Measurements from ENCODE around the gene ABLIM1. TPM values are rescaled to one million over a fixed set of nuclear protein-coding genes. Genes with fewer than 3 reads are reported as not detected.

The ABLIM1 gene
- total and polyA plus RNA-seq, 4 donors: 20.0 to 135 (median 59.9) TPM

DNA sequence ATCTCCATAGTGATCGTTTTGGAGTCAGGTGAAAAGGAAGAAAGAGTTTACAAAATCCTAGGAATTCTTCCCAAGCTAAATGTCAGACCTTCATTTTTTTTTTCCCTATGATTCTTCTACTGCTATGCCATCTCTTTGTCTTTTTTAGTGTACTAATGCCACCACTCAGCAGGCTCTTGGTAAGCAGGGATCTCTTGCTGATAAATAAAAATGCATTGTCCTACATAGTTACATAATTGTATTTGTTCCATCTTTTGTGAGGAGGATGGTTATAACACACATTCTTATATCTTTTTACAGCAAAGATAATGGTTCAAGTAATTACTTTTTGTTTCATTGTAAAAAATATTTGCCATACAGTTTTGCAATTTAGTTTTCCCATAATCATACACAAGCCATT lies 217.0 kb downstream of the ABLIM1 start:
- Histone ChIP-seq H3K9me3 (ENCODE audit: control insufficient read depth in 4 of 4, insufficient read depth in 3 of 4, low read length in 3 of 4) (no peaks in the 10 kb centered on the region), H3K4me1 (ENCODE audit: control insufficient read depth in 5 of 5, insufficient read depth in 5 of 5, low read length in 5 of 5) (no peaks in the 10 kb centered on the region), H3K4me3 (no peak overlapping the region), H3K27me3 (ENCODE audit: control insufficient read depth in 3 of 3, insufficient read depth in 3 of 3, low read length in 2 of 3) (no peaks in the 10 kb centered on the region), H3K36me3 (ENCODE audit: control insufficient read depth in 4 of 4, insufficient read depth in 4 of 4, low read length in 4 of 4) (peaks cover 19 to 62% (median 29%) of the 10 kb centered on the region in 4 donors), H3K9ac (ENCODE audit: insufficient read depth in 1 of 2, low read length in 2 of 2) (no peak overlapping the region), H3K27ac (ENCODE audit: low read depth in 1 of 2, low read length in 1 of 2) (no peak overlapping the region)
- TF ChIP-seq, protein P1, sequence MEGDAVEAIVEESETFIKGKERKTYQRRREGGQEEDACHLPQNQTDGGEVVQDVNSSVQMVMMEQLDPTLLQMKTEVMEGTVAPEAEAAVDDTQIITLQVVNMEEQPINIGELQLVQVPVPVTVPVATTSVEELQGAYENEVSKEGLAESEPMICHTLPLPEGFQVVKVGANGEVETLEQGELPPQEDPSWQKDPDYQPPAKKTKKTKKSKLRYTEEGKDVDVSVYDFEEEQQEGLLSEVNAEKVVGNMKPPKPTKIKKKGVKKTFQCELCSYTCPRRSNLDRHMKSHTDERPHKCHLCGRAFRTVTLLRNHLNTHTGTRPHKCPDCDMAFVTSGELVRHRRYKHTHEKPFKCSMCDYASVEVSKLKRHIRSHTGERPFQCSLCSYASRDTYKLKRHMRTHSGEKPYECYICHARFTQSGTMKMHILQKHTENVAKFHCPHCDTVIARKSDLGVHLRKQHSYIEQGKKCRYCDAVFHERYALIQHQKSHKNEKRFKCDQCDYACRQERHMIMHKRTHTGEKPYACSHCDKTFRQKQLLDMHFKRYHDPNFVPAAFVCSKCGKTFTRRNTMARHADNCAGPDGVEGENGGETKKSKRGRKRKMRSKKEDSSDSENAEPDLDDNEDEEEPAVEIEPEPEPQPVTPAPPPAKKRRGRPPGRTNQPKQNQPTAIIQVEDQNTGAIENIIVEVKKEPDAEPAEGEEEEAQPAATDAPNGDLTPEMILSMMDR (IDR thresholded peaks at IDR 0.05; ENCODE audit: control extremely low read depth, extremely low read depth): no peak
- no peak for DNase-seq
- ATAC-seq (ENCODE audit: insufficient read depth, low FRiP score): no peak
- 84 to 92% methylated on average over 1 of the region's 1 CpG for WGBS, 2 donors

DNA sequence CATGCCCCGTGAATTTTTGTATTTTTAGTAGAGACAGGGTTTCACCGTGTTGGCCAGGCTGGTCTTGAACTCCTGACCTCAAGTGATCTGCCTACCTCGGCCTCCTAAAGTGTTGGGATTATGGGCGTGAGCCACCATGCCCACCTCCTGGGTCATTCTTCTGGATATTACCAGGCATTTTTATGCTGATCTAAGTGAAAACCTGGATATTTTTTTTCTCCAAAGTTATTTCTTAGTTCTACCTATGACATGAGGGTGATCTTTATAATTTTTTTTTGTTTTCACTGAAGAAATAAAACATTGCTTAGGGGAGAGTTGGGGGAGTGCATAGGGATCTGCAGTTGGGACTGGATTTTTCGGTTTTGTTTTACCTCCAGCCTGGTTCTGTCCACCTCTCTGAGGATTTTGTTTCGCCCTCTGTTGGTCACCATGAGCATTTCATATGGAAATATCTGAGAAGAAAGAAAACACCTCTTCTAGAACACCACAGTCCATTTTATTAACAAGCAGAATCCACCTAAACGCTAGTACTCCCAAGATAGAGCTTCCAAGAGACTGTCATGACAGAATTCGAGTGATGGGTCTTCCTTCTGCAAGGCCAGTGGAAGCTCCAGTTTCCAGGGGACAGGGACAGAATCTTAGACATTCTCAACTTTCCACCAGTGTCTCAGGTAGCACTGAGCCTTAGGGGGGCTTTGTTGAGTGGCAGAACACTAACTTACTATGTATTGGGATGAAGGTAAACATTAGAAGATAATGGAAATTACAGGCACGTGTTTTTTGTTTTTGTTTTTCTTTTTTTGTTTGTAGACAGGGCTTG lies 220.4 kb downstream of the ABLIM1 start:
- whole genome bisulfite sequencing, 2 donors: 85 to 91% methylated on average over 9 of the region's 9 CpGs
- peak in 2 of 3 donors; percentile 27 to 34 for DNase-seq
- no peak overlapping the region for H3K9ac ChIP-seq (ENCODE audit: insufficient read depth in 1 of 2, low read length in 2 of 2)
- no peaks in the 10 kb centered on the region for H3K27me3 ChIP-seq (ENCODE audit: control insufficient read depth in 3 of 3, insufficient read depth in 3 of 3, low read length in 2 of 3)
- no peaks in the 10 kb centered on the region for H3K9me3 ChIP-seq (ENCODE audit: control insufficient read depth in 4 of 4, insufficient read depth in 3 of 4, low read length in 3 of 4)
- peaks cover 26 to 79% (median 39%) of the 10 kb centered on the region in 4 donors for H3K36me3 ChIP-seq (ENCODE audit: control insufficient read depth in 4 of 4, insufficient read depth in 4 of 4, low read length in 4 of 4)
- TF ChIP-seq, protein P1 (IDR thresholded peaks at IDR 0.05; ENCODE audit: control extremely low read depth, extremely low read depth): no peak
- H3K27ac ChIP-seq (ENCODE audit: low read depth in 1 of 2, low read length in 1 of 2): no peak overlapping the region
- H3K4me3 ChIP-seq: no peak overlapping the region
- H3K4me1 ChIP-seq (ENCODE audit: control insufficient read depth in 5 of 5, insufficient read depth in 5 of 5, low read length in 5 of 5): peaks cover 0 to 6% (median 0%) of the 10 kb centered on the region in 5 donors
- ATAC-seq (ENCODE audit: insufficient read depth, low FRiP score): no peak

DNA sequence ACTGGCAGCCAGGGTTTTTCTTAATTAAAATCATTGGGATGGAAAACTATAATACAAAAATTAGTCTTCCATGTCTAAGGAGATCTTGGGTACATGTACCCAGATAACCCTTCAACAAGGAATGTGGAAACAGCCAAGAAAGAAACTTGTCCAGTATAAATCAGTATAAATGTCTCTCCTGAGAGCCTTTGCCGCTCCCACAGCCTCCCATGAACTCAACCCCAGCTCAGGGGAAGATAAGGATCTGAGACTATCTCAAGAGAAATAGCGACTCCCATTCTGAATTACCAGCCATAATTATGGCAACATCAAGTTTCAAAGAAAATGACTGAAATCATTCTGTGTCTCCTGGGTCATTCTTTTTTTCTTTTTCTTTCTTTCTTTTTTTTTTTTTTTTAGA lies 221.1 kb downstream of the ABLIM1 start:
- H3K9ac ChIP-seq (ENCODE audit: insufficient read depth in 1 of 2, low read length in 2 of 2): no peak overlapping the region
- TF ChIP-seq, protein P1 (IDR thresholded peaks at IDR 0.05; ENCODE audit: control extremely low read depth, extremely low read depth): no peak
- ATAC-seq (ENCODE audit: insufficient read depth, low FRiP score): no peak
- WGBS, 2 donors: 95 to 100% methylated on average over 2 of the region's 2 CpGs
- peaks cover 26 to 74% (median 35%) of the 10 kb centered on the region in 4 donors for H3K36me3 ChIP-seq (ENCODE audit: control insufficient read depth in 4 of 4, insufficient read depth in 4 of 4, low read length in 4 of 4)
- no peaks in the 10 kb centered on the region for H3K27me3 ChIP-seq (ENCODE audit: control insufficient read depth in 3 of 3, insufficient read depth in 3 of 3, low read length in 2 of 3)
- no peak for DNase-seq
- no peak overlapping the region for H3K27ac ChIP-seq (ENCODE audit: low read depth in 1 of 2, low read length in 1 of 2)
- peaks cover 0 to 12% (median 0%) of the 10 kb centered on the region in 5 donors for H3K4me1 ChIP-seq (ENCODE audit: control insufficient read depth in 5 of 5, insufficient read depth in 5 of 5, low read length in 5 of 5)
- no peaks in the 10 kb centered on the region for H3K9me3 ChIP-seq (ENCODE audit: control insufficient read depth in 4 of 4, insufficient read depth in 3 of 4, low read length in 3 of 4)
- no peak overlapping the region for H3K4me3 ChIP-seq
